ENCODE data around the gene EIF2S2.

EIF2S2 gene

GRCh38 chr20:34111702-34112599 lies at the start of gene EIF2S2 (continued):
- TF ChIP-seq ZFHX2 (tag by site-specific recombination; conservative IDR thresholded peaks at IDR 0.05) (peak; percentile 56), ZNF830 (tag by site-specific recombination; IDR thresholded peaks at IDR 0.05; ENCODE audit: low read depth) (no peak), YY1 (tag by site-specific recombination; IDR thresholded peaks at IDR 0.05) (peak; percentile 87), ZNF530 (tag by site-specific recombination; IDR thresholded peaks at IDR 0.05; ENCODE audit: low read depth) (no peak), ZNF423 (tag by site-specific recombination; IDR thresholded peaks at IDR 0.05) (no peak), ZNF610 (tag by site-specific recombination; IDR thresholded peaks at IDR 0.05; ENCODE audit: borderline replicate concordance) (peak; percentile 85; the same call in 1 of the 2 replicates), ZBTB48 (tag by site-specific recombination; IDR thresholded peaks at IDR 0.05) (peak; percentile 36; the same call in 1 of the 2 replicates), ZNF544 (tag by site-specific recombination; IDR thresholded peaks at IDR 0.05) (no peak), ZNF677 (tag by site-specific recombination; IDR thresholded peaks at IDR 0.05) (no peak), ZNF292 (tag by site-specific recombination; IDR thresholded peaks at IDR 0.05; ENCODE audit: borderline replicate concordance, low read depth) (no peak), ZNF48 (tag by site-specific recombination; IDR thresholded peaks at IDR 0.05) (no peak), ZNF426 (tag by site-specific recombination; IDR thresholded peaks at IDR 0.05) (no peak), ZNF600 (tag by site-specific recombination; IDR thresholded peaks at IDR 0.05) (peak; percentile 73), ZNF629 (tag by site-specific recombination; IDR thresholded peaks at IDR 0.05) (no peak; the same call in 1 of the 2 replicates), BCL11B (tag by site-specific recombination; IDR thresholded peaks at IDR 0.05; ENCODE audit: low read depth) (no peak), TRIM28 (IDR thresholded peaks at IDR 0.05; ENCODE audit: borderline replicate concordance, low read length) (no peak), MEIS1 (CRISPR knock-in tag; IDR thresholded peaks at IDR 0.05; ENCODE audit: borderline replicate concordance) (no peak), ZNF776 (tag by site-specific recombination; IDR thresholded peaks at IDR 0.05; ENCODE audit: borderline replicate concordance) (no peak), REST (tag by site-specific recombination; IDR thresholded peaks at IDR 0.05) (no peak), ZFP3 (tag by site-specific recombination; IDR thresholded peaks at IDR 0.05; ENCODE audit: low read depth) (no peak), ZNF704 (tag by site-specific recombination; IDR thresholded peaks at IDR 0.05) (peak; percentile 64; the same call in 1 of the 2 replicates), TSHZ1 (tag by site-specific recombination; IDR thresholded peaks at IDR 0.05; ENCODE audit: borderline replicate concordance) (no peak; the same call in 1 of the 2 replicates), ZNF510 (tag by site-specific recombination; IDR thresholded peaks at IDR 0.05; ENCODE audit: insufficient replicate concordance) (no peak)
- TF ChIP-seq, protein P1, sequence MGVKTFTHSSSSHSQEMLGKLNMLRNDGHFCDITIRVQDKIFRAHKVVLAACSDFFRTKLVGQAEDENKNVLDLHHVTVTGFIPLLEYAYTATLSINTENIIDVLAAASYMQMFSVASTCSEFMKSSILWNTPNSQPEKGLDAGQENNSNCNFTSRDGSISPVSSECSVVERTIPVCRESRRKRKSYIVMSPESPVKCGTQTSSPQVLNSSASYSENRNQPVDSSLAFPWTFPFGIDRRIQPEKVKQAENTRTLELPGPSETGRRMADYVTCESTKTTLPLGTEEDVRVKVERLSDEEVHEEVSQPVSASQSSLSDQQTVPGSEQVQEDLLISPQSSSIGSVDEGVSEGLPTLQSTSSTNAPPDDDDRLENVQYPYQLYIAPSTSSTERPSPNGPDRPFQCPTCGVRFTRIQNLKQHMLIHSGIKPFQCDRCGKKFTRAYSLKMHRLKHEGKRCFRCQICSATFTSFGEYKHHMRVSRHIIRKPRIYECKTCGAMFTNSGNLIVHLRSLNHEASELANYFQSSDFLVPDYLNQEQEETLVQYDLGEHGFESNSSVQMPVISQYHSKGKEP (tag by site-specific recombination; IDR thresholded peaks at IDR 0.05): no peak
- TF ChIP-seq, protein P2, sequence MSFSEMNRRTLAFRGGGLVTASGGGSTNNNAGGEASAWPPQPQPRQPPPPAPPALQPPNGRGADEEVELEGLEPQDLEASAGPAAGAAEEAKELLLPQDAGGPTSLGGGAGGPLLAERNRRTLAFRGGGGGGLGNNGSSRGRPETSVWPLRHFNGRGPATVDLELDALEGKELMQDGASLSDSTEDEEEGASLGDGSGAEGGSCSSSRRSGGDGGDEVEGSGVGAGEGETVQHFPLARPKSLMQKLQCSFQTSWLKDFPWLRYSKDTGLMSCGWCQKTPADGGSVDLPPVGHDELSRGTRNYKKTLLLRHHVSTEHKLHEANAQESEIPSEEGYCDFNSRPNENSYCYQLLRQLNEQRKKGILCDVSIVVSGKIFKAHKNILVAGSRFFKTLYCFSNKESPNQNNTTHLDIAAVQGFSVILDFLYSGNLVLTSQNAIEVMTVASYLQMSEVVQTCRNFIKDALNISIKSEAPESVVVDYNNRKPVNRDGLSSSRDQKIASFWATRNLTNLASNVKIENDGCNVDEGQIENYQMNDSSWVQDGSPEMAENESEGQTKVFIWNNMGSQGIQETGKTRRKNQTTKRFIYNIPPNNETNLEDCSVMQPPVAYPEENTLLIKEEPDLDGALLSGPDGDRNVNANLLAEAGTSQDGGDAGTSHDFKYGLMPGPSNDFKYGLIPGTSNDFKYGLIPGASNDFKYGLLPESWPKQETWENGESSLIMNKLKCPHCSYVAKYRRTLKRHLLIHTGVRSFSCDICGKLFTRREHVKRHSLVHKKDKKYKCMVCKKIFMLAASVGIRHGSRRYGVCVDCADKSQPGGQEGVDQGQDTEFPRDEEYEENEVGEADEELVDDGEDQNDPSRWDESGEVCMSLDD (tag by site-specific recombination; IDR thresholded peaks at IDR 0.05): 0 out of 2 replicates have a peak, but pooled peaks have one; percentile 27

Data from HEK293 (cell line).